MM.1S (cell line): Measurements from ENCODE around the gene SEMA3C.

ENCODE experiments used
- DNase-seq: peaks from one replicate; pipeline ENCODE4 v3.0.0-alpha.2; 2015
- H2AFZ ChIP-seq: fragments of 300-600 bp; sonication (generic); 2 replicates; pipeline ENCODE4 v1.6.0; 2016; ENCODE audit warnings: antibody characterized with exemption, low read length
- H3F3A ChIP-seq: fragments of 300-600 bp; sonication (generic); 2 replicates; pipeline ENCODE4 v1.6.1; 2016; ENCODE audit warnings: mild to moderate bottlenecking, antibody characterized with exemption, low read length, moderate library complexity, mixed read lengths; ENCODE audit not compliant: insufficient read depth
- H3K27ac ChIP-seq: fragments of 300-600 bp; sonication (generic); 2 replicates; pipeline ENCODE4 v1.5.1; 2016; ENCODE audit warnings: mild to moderate bottlenecking, low read length
- H3K27me3 ChIP-seq: fragments of 300-600 bp; sonication (generic); replicated peaks from 2 replicates; pipeline ENCODE4 v1.6.0; 2016; ENCODE audit warnings: low read length; ENCODE audit not compliant: insufficient read depth
- H3K36me3 ChIP-seq: fragments of 300-600 bp; sonication (generic); replicated peaks from 2 replicates; pipeline ENCODE4 v1.6.1; 2016; ENCODE audit warnings: mild to moderate bottlenecking, low read length, mixed read lengths; ENCODE audit not compliant: insufficient read depth
- H3K4me1 ChIP-seq: fragments of 300-600 bp; sonication (generic); 2 replicates; pipeline ENCODE4 v1.6.1; 2016; ENCODE audit warnings: low read length, mixed read lengths
- H3K4me2 ChIP-seq: fragments of 300-600 bp; sonication (generic); 2 replicates; pipeline ENCODE4 v1.6.0; 2016; ENCODE audit warnings: low read depth, low read length
- H3K4me3 ChIP-seq: fragments of 300-600 bp; sonication (generic); 2 replicates; pipeline ENCODE4 v1.5.1; 2016; ENCODE audit warnings: low read length, mixed read lengths
- H3K79me2 ChIP-seq: fragments of 300-600 bp; sonication (generic); 2 replicates; pipeline ENCODE4 v1.6.1; 2016; ENCODE audit warnings: mixed run types, low read length, mixed read lengths
- H3K9ac ChIP-seq: fragments of 300-600 bp; sonication (generic); 2 replicates; pipeline ENCODE4 v1.6.1; 2016; ENCODE audit warnings: low read length, mixed read lengths
- H3K9me2 ChIP-seq: fragments of 300-600 bp; sonication (generic); replicated peaks from 2 replicates; pipeline ENCODE4 v1.6.1; 2016; ENCODE audit warnings: mild to moderate bottlenecking, low read length, mixed read lengths; ENCODE audit not compliant: insufficient read depth
- H3K9me3 ChIP-seq: fragments of 300-600 bp; sonication (generic); replicated peaks from 2 replicates; pipeline ENCODE4 v1.6.1; 2016; ENCODE audit warnings: mild to moderate bottlenecking, low read length, mixed read lengths; ENCODE audit not compliant: insufficient read depth
- H4K20me1 ChIP-seq: fragments of 300-600 bp; sonication (generic); 2 replicates; pipeline ENCODE4 v1.6.1; 2016; ENCODE audit warnings: mild to moderate bottlenecking, low read length, moderate library complexity, mixed read lengths; ENCODE audit not compliant: insufficient read depth
- CTCF ChIP-seq: fragments of 300-600 bp; sonication (generic); IDR thresholded peaks from 2 replicates; pipeline ENCODE4 v1.5.1; 2016; ENCODE audit warnings: antibody characterized with exemption, low read length, mixed read lengths
- EZH2 ChIP-seq: fragments of 300-600 bp; sonication (generic); optimal IDR thresholded peaks from 2 replicates; pipeline ENCODE3; 2017; ENCODE audit warnings: low read depth, mild to moderate bottlenecking, antibody characterized with exemption, low read length, mixed read lengths
- EZH2phosphoT487 ChIP-seq: fragments of 300-600 bp; sonication (generic); IDR thresholded peaks from 2 replicates; pipeline ENCODE4 v1.6.1; 2018; ENCODE audit warnings: antibody characterized with exemption, low read length

SEMA3C gene

GRCh38 chr7:80827239-80827633 is 91.6 kb downstream of the SEMA3C start:
- H4K20me1 ChIP-seq: no peaks in the 10 kb centered on the region
- TF ChIP-seq EZH2 (no peak), EZH2phosphoT487 (no peak), CTCF (no peak)
- H3K9me3 ChIP-seq: no peaks in the 10 kb centered on the region
- H3K27ac ChIP-seq: no peak overlapping the region
- H3K4me2 ChIP-seq: no peak overlapping the region
- no peaks in the 10 kb centered on the region for H3K9me2 ChIP-seq
- no peak overlapping the region for H2AFZ ChIP-seq
- peaks cover 17% of the 10 kb centered on the region for H3K4me1 ChIP-seq
- no peaks in the 10 kb centered on the region for H3K79me2 ChIP-seq
- no peaks in the 10 kb centered on the region for H3K27me3 ChIP-seq
- no peaks in the 10 kb centered on the region for H3K36me3 ChIP-seq
- no peak for DNase-seq
- no peak overlapping the region for H3K4me3 ChIP-seq
- H3K9ac ChIP-seq: no peak overlapping the region
- no peaks in the 10 kb centered on the region for H3F3A ChIP-seq

DNA sequence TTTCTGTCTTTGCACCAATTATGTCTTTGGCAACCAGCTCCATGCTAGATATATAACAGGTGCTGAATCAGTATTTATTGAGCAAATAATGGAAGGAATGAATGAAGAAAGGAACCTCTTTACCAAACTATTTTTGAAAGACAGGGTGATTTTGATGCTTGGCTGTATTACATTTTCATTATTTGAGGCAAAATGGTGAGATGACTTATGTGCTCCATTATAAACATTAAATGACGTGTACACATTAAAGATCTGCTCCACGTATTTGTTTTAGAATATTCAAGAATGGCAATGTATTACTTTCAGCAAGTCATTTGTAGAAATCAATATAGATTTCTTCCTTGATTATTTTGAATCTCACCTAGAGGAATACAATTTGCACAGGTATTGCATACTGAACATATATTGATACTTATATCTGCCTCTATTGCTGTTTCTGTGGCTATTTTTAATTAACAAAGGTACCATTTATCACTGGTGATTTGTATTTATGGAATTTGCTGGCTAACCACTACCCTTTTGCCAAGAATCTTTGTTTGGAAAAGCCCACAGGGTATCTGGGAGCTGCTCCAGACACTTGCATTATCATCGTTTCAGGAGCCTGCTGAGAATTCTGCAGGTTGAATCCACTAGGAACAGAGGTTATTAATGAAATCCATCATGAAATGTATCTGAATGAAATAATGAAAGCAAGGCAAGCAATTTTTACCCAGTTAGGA is 92.2 kb downstream of the SEMA3C start:
- Histone ChIP-seq H3K79me2 (no peaks in the 10 kb centered on the region), H3K4me2 (no peak overlapping the region)

GRCh38 chr7:80825499-80825898 is 93.4 kb downstream of the SEMA3C start:
- DNase-seq: peak; percentile 50
- Histone ChIP-seq H3K79me2 (no peaks in the 10 kb centered on the region), H2AFZ (peak overlapping the region; percentile 25; the same call in 1 of the 2 replicates), H4K20me1 (no peaks in the 10 kb centered on the region), H3K4me2 (peak overlapping the region; percentile 45), H3K4me3 (0 out of 2 replicates have a peak overlapping the region, but pooled peaks have one; percentile 3), H3K9me3 (no peaks in the 10 kb centered on the region), H3F3A (no peaks in the 10 kb centered on the region), H3K9ac (no peak overlapping the region), H3K27ac (no peak overlapping the region), H3K9me2 (no peaks in the 10 kb centered on the region), H3K27me3 (no peaks in the 10 kb centered on the region), H3K4me1 (peaks cover 12% of the 10 kb centered on the region), H3K36me3 (no peaks in the 10 kb centered on the region)
- TF ChIP-seq EZH2phosphoT487: no peak
- TF ChIP-seq CTCF: no peak
- TF ChIP-seq EZH2: no peak

More for the DNA sequence above, 92.2 kb downstream of the SEMA3C start:
- no peak for DNase-seq
- Histone ChIP-seq H3K9ac (no peak overlapping the region), H3K9me2 (no peaks in the 10 kb centered on the region), H3K27me3 (no peaks in the 10 kb centered on the region), H3K27ac (no peak overlapping the region), H3K4me1 (peaks cover 17% of the 10 kb centered on the region), H3F3A (no peaks in the 10 kb centered on the region), H2AFZ (no peak overlapping the region), H3K9me3 (no peaks in the 10 kb centered on the region), H4K20me1 (no peaks in the 10 kb centered on the region), H3K36me3 (no peaks in the 10 kb centered on the region), H3K4me3 (no peak overlapping the region)
- TF ChIP-seq EZH2phosphoT487: no peak
- no peak for TF ChIP-seq EZH2
- no peak for TF ChIP-seq CTCF
